Bronchus fibroblast of lung (primary cell): ENCODE data around the gene ANKRD30B. TPM values are rescaled to one million over a fixed set of nuclear protein-coding genes. Genes with fewer than 3 reads are reported as not detected.

Source experiments
- total RNA-seq: library from RNA; depleted of rRNA; stranded (reverse); fragments of >200 nt; gene quantifications from 2 replicates; pipeline ENCODE4 v1.2.3, GENCODE V29; 2015

Gene ANKRD30B
- total RNA-seq, result under 0.01 TPM in 1 of 2 replicates, not detected in the other

GRCh38 chr18:14747513-14748474 is at the start of gene ANKRD30B:
TSS of gene ANKRD30B (plus strand) at chr18:14748172. CDS start at chr18:14748420, 248 bp downstream.

Other genes starting within 250 kb of the ANKRD30B start
- gene POTEC, start 204.6 kb upstream of the ANKRD30B start, total RNA-seq, result not detected in 2 replicates